Activated CD8-positive, alpha-beta T cell treated with anti-CD3 and anti-CD28 coated beads for 36 hours (primary cell): ENCODE data around the gene SRBD1. TPM values are rescaled to one million over a fixed set of nuclear protein-coding genes. Genes with fewer than 3 reads are reported as not detected.
"Not testable (repeated sequence)": the region's sequence is repeated elsewhere in the genome, so short reads cannot be mapped to it uniquely, and the experiment has no call there.

Experiments used
- ATAC-seq: fragments of 200-7000 bp; cut with Tn5 transposase; one replicate; pipeline ENCODE4 v1.10.0; 2021; ENCODE audit warnings: mild to moderate bottlenecking, moderate library complexity
- CTCF ChIA-PET: fragments of 350-600 bp; sonication (Branson Sonifier 250); formaldehyde crosslinking; loops from one replicate; lab custom pipeline; 2021; ENCODE audit warnings: antibody characterized with exemption; lab: Charles Lee
- POLR2A ChIA-PET: fragments of 350-600 bp; sonication (Branson Sonifier 250); formaldehyde crosslinking; loops from one replicate; lab custom pipeline; 2021; ENCODE audit warnings: antibody characterized with exemption; lab: Charles Lee
- DNase-seq: peaks from one replicate; pipeline ENCODE4 v3.0.0-alpha.2; 2020
- H3K27ac Mint-ChIP-seq: one replicate; pipeline ENCODE4 v1.8.0; 2021; ENCODE audit warnings: mild to moderate bottlenecking, mixed read lengths
- H3K27me3 Mint-ChIP-seq: one replicate; pipeline ENCODE4 v1.8.0; 2021; ENCODE audit warnings: mixed read lengths
- H3K36me3 Mint-ChIP-seq: one replicate; pipeline ENCODE4 v1.8.0; 2021; ENCODE audit warnings: low read depth, mixed read lengths
- H3K4me1 Mint-ChIP-seq: one replicate; pipeline ENCODE4 v1.8.0; 2021; ENCODE audit warnings: low read depth, mixed read lengths
- H3K4me3 Mint-ChIP-seq: one replicate; pipeline ENCODE4 v1.8.0; 2021; ENCODE audit warnings: mild to moderate bottlenecking, moderate library complexity, mixed read lengths
- H3K9me3 Mint-ChIP-seq: one replicate; pipeline ENCODE4 v1.8.0; 2021; ENCODE audit warnings: mixed read lengths
- intact Hi-C: fragments of 100-400 bp; cut with micrococcal nuclease; formaldehyde crosslinking; loops from one replicate; pipeline ENCODE4 v1.10.0; 2022
- total RNA-seq, 2 experiments: library from RNA; stranded (reverse); gene quantifications; one replicate each; pipeline ENCODE4 v1.2.3, GENCODE V29; 2021
- TF ChIP-seq, protein P1 (sequence below): fragments of 200-600 bp; IDR thresholded peaks from one replicate; pipeline ENCODE4 v1.8.0; 2022; ENCODE audit warnings: antibody characterized with exemption, mild to moderate bottlenecking

SRBD1 gene
- total RNA-seq, 2 experiments from 2014 or later, result 14.8 to 21.7 TPM

DNA sequence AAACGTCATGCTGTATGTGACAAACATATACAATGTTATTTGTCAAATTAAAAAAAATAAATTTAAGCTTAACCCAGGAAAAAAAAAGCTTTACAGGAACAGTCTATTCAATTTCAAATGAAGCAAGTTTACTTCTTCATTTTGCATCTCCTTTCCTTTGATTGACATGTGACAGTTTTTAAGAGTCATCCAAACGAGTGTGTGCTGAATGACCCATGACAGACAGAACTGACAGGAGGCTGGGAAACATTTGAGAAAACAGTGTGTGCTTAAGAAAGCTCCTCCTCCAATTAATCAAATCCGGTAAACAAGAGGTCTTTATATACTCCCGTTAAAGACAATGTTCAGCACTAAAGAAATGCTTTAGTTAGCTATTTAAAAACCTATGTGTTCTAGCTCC lies 177.7 kb downstream of the SRBD1 start:
- Mint-ChIP-seq H3K27me3 (no peaks in the 10 kb centered on the region), H3K27ac (no peak overlapping the region), H3K9me3 (peaks cover 15% of the 10 kb centered on the region), H3K36me3 (peaks cover 34% of the 10 kb centered on the region), H3K4me3 (no peak overlapping the region), H3K4me1 (peaks cover 7% of the 10 kb centered on the region)
- intact Hi-C loops, result no loop called here
- DNase-seq, result no peak
- POLR2A ChIA-PET, result no interaction called here
- no peak for ATAC-seq
- CTCF ChIA-PET, result no interaction called here
- TF ChIP-seq, protein P1, sequence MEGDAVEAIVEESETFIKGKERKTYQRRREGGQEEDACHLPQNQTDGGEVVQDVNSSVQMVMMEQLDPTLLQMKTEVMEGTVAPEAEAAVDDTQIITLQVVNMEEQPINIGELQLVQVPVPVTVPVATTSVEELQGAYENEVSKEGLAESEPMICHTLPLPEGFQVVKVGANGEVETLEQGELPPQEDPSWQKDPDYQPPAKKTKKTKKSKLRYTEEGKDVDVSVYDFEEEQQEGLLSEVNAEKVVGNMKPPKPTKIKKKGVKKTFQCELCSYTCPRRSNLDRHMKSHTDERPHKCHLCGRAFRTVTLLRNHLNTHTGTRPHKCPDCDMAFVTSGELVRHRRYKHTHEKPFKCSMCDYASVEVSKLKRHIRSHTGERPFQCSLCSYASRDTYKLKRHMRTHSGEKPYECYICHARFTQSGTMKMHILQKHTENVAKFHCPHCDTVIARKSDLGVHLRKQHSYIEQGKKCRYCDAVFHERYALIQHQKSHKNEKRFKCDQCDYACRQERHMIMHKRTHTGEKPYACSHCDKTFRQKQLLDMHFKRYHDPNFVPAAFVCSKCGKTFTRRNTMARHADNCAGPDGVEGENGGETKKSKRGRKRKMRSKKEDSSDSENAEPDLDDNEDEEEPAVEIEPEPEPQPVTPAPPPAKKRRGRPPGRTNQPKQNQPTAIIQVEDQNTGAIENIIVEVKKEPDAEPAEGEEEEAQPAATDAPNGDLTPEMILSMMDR, result no peak

DNA sequence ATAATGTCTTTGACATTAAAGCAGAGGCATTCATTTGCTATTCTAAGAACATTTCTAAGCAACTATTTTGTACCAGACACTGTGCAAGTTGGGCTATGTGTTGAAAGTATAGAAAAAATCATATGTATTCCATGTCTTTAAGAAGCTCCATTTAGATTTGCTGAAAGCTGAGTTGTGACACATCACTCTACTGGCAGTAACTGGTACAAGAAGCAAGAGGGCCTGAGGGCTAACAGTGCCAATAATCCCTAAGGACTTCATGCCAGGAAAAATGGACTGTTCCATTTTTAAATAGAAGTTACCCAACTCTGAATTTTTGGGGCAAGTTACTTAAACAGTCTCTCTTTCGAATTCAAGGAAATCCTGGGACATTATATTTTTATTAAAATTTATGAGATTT lies 178.7 kb downstream of the SRBD1 start:
- Mint-ChIP-seq H3K27me3 (no peaks in the 10 kb centered on the region), H3K27ac (no peak overlapping the region), H3K9me3 (peaks cover 13% of the 10 kb centered on the region), H3K4me3 (no peak overlapping the region), H3K4me1 (peaks cover 7% of the 10 kb centered on the region), H3K36me3 (peaks cover 26% of the 10 kb centered on the region)
- DNase-seq (no peak), ATAC-seq (no peak)
- intact Hi-C loops, result no loop called here
- POLR2A ChIA-PET, result no interaction called here
- TF ChIP-seq, protein P1, result no peak
- CTCF ChIA-PET, result no interaction called here

DNA sequence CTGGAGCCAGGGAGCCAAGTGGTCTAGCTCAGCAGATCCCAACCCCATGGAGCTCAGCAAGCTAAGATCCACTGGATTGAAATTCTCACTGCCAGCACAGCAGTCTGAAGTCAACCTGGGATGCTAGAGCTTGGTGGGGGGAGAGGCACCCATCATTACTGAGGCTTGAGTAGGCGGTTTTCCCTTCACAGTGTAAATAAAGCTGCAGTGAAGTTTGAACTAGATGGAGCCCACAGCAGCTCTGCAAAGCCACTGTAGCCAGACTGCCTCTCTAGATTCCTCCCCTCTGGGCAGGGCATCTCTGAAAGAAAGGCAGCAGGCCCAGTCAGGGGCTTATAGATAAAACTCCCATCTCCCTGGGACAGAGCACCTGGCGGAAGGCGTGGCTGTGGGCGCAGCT lies 185.0 kb downstream of the SRBD1 start:
- not testable (repeated sequence) for H3K4me3 Mint-ChIP-seq

DNA sequence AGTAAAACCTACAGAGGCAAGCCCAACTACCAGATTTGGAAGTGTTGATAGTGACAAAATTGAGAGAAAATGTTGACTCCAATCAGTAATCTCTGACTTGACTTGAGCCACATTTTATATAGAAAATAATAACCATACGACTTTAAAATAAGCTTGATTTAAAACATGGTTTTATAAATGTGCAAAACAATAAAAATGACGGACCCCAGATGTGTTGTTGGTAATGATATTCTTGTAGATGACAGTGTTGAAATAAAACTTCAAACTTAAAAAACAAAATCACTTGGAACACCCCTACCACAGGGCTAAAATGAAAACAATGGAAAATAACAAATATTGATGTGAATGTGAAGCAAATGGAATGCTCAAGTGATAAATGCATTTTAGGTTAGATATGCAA lies 188.1 kb downstream of the SRBD1 start:
- H3K36me3 Mint-ChIP-seq, result peaks cover 16% of the 10 kb centered on the region
- no peak overlapping the region for H3K27ac Mint-ChIP-seq
- H3K27me3 Mint-ChIP-seq, result no peaks in the 10 kb centered on the region
- ChIA-PET CTCF (no interaction called here), POLR2A (no interaction called here)
- no peak for DNase-seq
- TF ChIP-seq, protein P1, result no peak
- H3K4me1 Mint-ChIP-seq, result no peaks in the 10 kb centered on the region
- no peak overlapping the region for H3K4me3 Mint-ChIP-seq
- ATAC-seq, result no peak
- H3K9me3 Mint-ChIP-seq, result no peaks in the 10 kb centered on the region
- intact Hi-C loops, result no loop called here

More for the DNA sequence above, 185.0 kb downstream of the SRBD1 start:
- H3K27me3 Mint-ChIP-seq, DNase-seq, H3K9me3 Mint-ChIP-seq, ATAC-seq, H3K27ac Mint-ChIP-seq, intact Hi-C loops, H3K4me1 Mint-ChIP-seq: not testable (repeated sequence)
- ChIA-PET CTCF (interaction anchor here (1.4 kb wide), 1 partner anchor 10 kb away, joined by 3 read pairs; no protein-coding TSS in a partner anchor), POLR2A (interaction anchor here (0.7 kb wide), 1 partner anchor 9 kb away, joined by 3 read pairs; no protein-coding TSS in a partner anchor)
- H3K36me3 Mint-ChIP-seq, result peaks cover 15% of the 10 kb centered on the region

DNA sequence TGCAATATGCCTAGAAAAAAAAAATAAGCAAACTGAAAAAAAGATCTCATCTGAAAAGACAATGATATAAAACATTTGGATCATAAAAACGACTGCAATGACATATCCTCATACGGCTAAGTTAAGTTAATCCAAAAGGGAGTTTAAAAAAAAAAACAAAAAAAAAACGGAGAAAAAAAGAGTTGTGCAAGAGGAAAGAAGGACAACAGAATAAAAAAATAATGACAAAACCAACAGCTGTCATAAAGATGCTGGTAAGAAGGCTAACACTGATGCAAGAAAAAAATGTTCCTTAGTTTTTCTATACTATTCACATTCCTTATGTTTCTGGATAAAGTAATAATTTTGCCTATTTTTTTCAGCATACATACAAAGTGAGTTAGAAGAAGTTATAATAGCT lies 192.5 kb downstream of the SRBD1 start:
- H3K4me1 Mint-ChIP-seq, result no peaks in the 10 kb centered on the region
- H3K27me3 Mint-ChIP-seq, result no peaks in the 10 kb centered on the region
- H3K36me3 Mint-ChIP-seq, result peaks cover 16% of the 10 kb centered on the region
- H3K27ac Mint-ChIP-seq, result no peak overlapping the region
- TF ChIP-seq, protein P1, result no peak
- no peak for DNase-seq
- no peak for ATAC-seq
- POLR2A ChIA-PET, result interaction anchor here (0.7 kb wide), 1 partner anchor 424 kb away, joined by 6 read pairs; no protein-coding TSS in a partner anchor
- no peaks in the 10 kb centered on the region for H3K9me3 Mint-ChIP-seq
- intact Hi-C loops, result no loop called here
- CTCF ChIA-PET, result no interaction called here
- H3K4me3 Mint-ChIP-seq, result no peak overlapping the region
